K562 (cell line): ENCODE measurements around the gene PLCB3. TPM values are rescaled to one million over a fixed set of nuclear protein-coding genes. Genes with fewer than 3 reads are reported as not detected.

Experiments used
- CCNT2 ChIP-seq: IDR thresholded peaks from 2 replicates; pipeline ENCODE4 v1.6.1; 2011; ENCODE audit warnings: borderline replicate concordance, low read depth, mild to moderate bottlenecking, moderate library complexity, mixed read lengths, low read length; ENCODE audit not compliant: insufficient read length; ENCODE audit errors: extremely low read depth
- DNMT1 ChIP-seq: fragments of 450-650 bp; IDR thresholded peaks from 2 replicates; pipeline ENCODE4 v1.6.1; 2016; ENCODE audit warnings: antibody characterized with exemption, mild to moderate bottlenecking
- FUS ChIP-seq: fragments of 200-400 bp; formaldehyde crosslinking; optimal IDR thresholded peaks from 2 replicates; pipeline ENCODE3; 2017; ENCODE audit warnings: low read depth, low read length
- KDM5B ChIP-seq: fragments of 200-600 bp; sonication (generic); IDR thresholded peaks from 2 replicates; pipeline ENCODE4 v1.6.1; 2012; ENCODE audit warnings: low read depth, mild to moderate bottlenecking, moderate library complexity, low read length, control low read depth, inconsistent platforms; ENCODE audit not compliant: insufficient replicate concordance
- MXD1 ChIP-seq: fragments of 250-450 bp; sonication (Bioruptor Pico); IDR thresholded peaks from 2 replicates; pipeline ENCODE4 v1.8.0; 2021; ENCODE audit warnings: borderline replicate concordance, mild to moderate bottlenecking, moderate library complexity; ENCODE audit not compliant: poor library complexity, severe bottlenecking
- NFIX ChIP-seq: fragments of 250-450 bp; sonication (Bioruptor Pico); IDR thresholded peaks from 2 replicates; pipeline ENCODE4 v1.4.0; 2020; ENCODE audit warnings: low read depth, mild to moderate bottlenecking, moderate library complexity
- PML ChIP-seq: IDR thresholded peaks from 2 replicates; pipeline ENCODE4 v1.6.1; 2012; ENCODE audit warnings: low read length, inconsistent platforms
- PREB ChIP-seq: sonication (generic); formaldehyde crosslinking; IDR thresholded peaks from 2 replicates; pipeline ENCODE4 v1.8.1; 2023; ENCODE audit warnings: mild to moderate bottlenecking, missing genetic modification reagents
- PTTG1 ChIP-seq: fragments of 450-650 bp; IDR thresholded peaks from 2 replicates; pipeline ENCODE4 v1.6.1; 2016; ENCODE audit warnings: low read depth, mild to moderate bottlenecking, missing genetic modification characterization, missing compliant biosample characterization
- RBM14 ChIP-seq: fragments of 200-400 bp; formaldehyde crosslinking; IDR thresholded peaks from 2 replicates; pipeline ENCODE4 v1.6.1; 2018; ENCODE audit warnings: low read depth, mild to moderate bottlenecking, low read length, moderate library complexity, borderline replicate concordance; ENCODE audit not compliant: insufficient read depth
- RBM22 ChIP-seq: fragments of 200-400 bp; formaldehyde crosslinking; IDR thresholded peaks from 2 replicates; pipeline ENCODE4 v1.6.1; 2018; ENCODE audit warnings: low read length, low read depth; ENCODE audit not compliant: poor library complexity, severe bottlenecking
- RERE ChIP-seq: sonication (generic); formaldehyde crosslinking; IDR thresholded peaks from 2 replicates; pipeline ENCODE4 v1.8.0; 2023; ENCODE audit warnings: missing genetic modification reagents, mild to moderate bottlenecking, borderline replicate concordance
- RNF2 ChIP-seq: sonication (generic); IDR thresholded peaks from 2 replicates; pipeline ENCODE4 v1.6.1; 2016
- SRSF7 ChIP-seq: fragments of 200-400 bp; formaldehyde crosslinking; optimal IDR thresholded peaks from 2 replicates; pipeline ENCODE3; 2017; ENCODE audit warnings: mild to moderate bottlenecking, low read depth, low read length
- XRCC3 ChIP-seq: fragments of 450-650 bp; IDR thresholded peaks from 2 replicates; pipeline ENCODE4 v1.6.1; 2017; ENCODE audit warnings: mild to moderate bottlenecking, moderate library complexity
- ZC3H8 ChIP-seq: fragments of 450-650 bp; IDR thresholded peaks from 2 replicates; pipeline ENCODE4 v1.6.1; 2017
- ZNF24 ChIP-seq: fragments of 450-650 bp; IDR thresholded peaks from 2 replicates; pipeline ENCODE4 v1.6.1; 2016
- ZNF347 ChIP-seq: fragments of 450-650 bp; formaldehyde crosslinking; IDR thresholded peaks from 2 replicates; pipeline ENCODE4 v1.4.0; 2020; ENCODE audit warnings: low read depth, mild to moderate bottlenecking, moderate library complexity
- ZNF445 ChIP-seq: fragments of 250-450 bp; sonication (Bioruptor Pico); IDR thresholded peaks from 2 replicates; pipeline ENCODE4 v1.4.0; 2020; ENCODE audit warnings: low read depth, mild to moderate bottlenecking, moderate library complexity
- ZNF79 ChIP-seq: fragments of 250-450 bp; sonication (Bioruptor Pico); IDR thresholded peaks from 2 replicates; pipeline ENCODE4 v1.4.0; 2020; ENCODE audit warnings: low read depth, mild to moderate bottlenecking, moderate library complexity
- polyA plus RNA-seq, 8 experiments: library from polyadenylated mRNA; depleted of rRNA in 4 of 8; stranded (reverse) in 5 of 8; unstranded in 3 of 8; fragments of >200 nt; fragmentation: Nextera tagmentation in 2 of 8; fragmentation: Illumina TruSeq in 1 of 8; extraction: Ambion mirVana in 2 of 8; extraction: Trizol in 1 of 8; gene quantifications; 2 replicates each; pipeline versions ENCODE4 v1.2.1 to v1.2.3, GENCODE V29; 2011 to 2014; ENCODE audit warnings: inconsistent platforms in 1 of 8, missing spikeins in 1 of 8
- total RNA-seq, 7 experiments: library from RNA; depleted of rRNA in 6 of 7; stranded (reverse); fragments of >200 nt in 6 of 7; fragmentation: Illumina TruSeq in 2 of 7; extraction: Trizol in 2 of 7; gene quantifications; 2 replicates each; pipeline versions ENCODE4 v1.2.1 to v1.2.3, GENCODE V29; 2011 to 2021; ENCODE audit warnings: low replicate concordance in 1 of 7

The PLCB3 gene
- total and polyA plus RNA-seq, 9 of the 15 experiments (the other 6 are each of a cell fraction or from before 2014, with no cell fraction given): 0.31 to 44.8 (median 14.6) TPM

DNA sequence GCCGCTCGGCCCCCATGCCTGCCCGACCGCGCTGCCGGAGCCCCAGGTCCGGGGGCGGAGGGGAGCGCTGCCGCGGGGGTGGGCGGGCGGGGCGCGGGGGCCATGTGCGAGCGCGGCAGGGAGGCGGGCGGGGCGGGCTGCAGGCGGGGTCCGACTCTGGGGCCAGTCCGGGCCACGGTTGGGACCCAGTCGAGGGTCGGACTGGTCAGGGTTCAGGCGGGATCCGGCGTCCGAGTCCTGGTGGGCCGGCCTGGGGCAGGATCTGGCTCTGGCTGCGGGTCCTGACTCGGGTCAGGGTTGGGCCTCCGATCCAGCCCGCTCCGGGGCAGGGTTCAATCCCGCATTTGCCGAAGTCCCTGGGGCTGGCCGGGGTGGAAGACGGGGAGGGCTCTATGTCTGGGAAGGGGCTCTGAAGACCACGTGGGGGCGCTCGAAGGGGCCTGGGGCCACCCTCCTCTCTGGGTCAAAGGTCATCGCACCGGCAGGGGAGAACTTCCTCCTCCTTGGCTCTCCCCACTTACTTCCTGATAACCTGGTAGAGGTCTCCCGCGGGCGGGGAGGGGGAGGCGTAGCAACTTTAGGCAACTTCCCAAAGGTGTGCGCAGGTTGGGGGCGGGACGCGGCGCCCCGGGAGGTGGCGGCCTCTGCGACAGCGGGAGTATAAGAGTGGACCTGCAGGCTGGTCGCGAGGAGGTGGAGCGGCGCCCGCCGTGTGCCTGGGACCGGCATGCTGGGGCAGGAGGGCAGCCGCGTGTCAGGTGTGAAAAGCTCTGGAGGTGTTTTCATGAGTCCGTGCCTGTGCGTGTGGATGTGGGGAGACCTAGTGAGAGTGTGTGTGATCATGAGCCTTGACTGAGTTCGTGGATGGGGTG, 54.6 kb downstream of the PLCB3 start (continued):
- TF ChIP-seq PREB (CRISPR knock-in tag): no peak
- TF ChIP-seq ZNF445 (CRISPR knock-in tag): no peak
- no peak for TF ChIP-seq XRCC3
- TF ChIP-seq CCNT2: no peak
- no peak for TF ChIP-seq RBM14
- no peak for TF ChIP-seq FUS
- peak; percentile 7 for TF ChIP-seq KDM5B
- no peak for TF ChIP-seq PML
- TF ChIP-seq DNMT1: no peak
- no peak for TF ChIP-seq MXD1 (CRISPR knock-in tag)
- no peak for TF ChIP-seq ZC3H8
- no peak for TF ChIP-seq RERE (CRISPR knock-in tag)
- no peak for TF ChIP-seq PTTG1 (tag)
- no peak for TF ChIP-seq ZNF79 (CRISPR knock-in tag)
- peak; percentile 64 for TF ChIP-seq RBM22
- peak; percentile 63; the same call in 1 of the 2 replicates for TF ChIP-seq RNF2
- no peak for TF ChIP-seq SRSF7
- TF ChIP-seq NFIX (CRISPR knock-in tag): no peak
- no peak for TF ChIP-seq ZNF347 (CRISPR knock-in tag)
- no peak for TF ChIP-seq ZNF24
